GM23248 (cell line): ENCODE results near the gene PLCB1. TPM values are rescaled to one million over a fixed set of nuclear protein-coding genes. Genes with fewer than 3 reads are reported as not detected.
"Not testable (repeated sequence)": the region's sequence is repeated elsewhere in the genome, so short reads cannot be mapped to it uniquely, and the experiment has no call there.

ENCODE experiments used
- DNase-seq: peaks from one replicate; pipeline ENCODE4 v3.0.0-alpha.2; 2015
- H2AFZ ChIP-seq: fragments of 200-600 bp; sonication (generic); 2 replicates; pipeline ENCODE4 v1.6.1; 2016; ENCODE audit warnings: antibody characterized with exemption
- H3F3A ChIP-seq: fragments of 200-600 bp; sonication (generic); 2 replicates; pipeline ENCODE4 v1.6.1; 2016; ENCODE audit warnings: mild to moderate bottlenecking, antibody characterized with exemption, mixed run types; ENCODE audit not compliant: insufficient read depth
- H3K27ac ChIP-seq: fragments of 200-600 bp; sonication (generic); 2 replicates; pipeline ENCODE4 v1.5.1; 2016; ENCODE audit warnings: mild to moderate bottlenecking
- H3K27me3 ChIP-seq: fragments of 200-600 bp; sonication (generic); replicated peaks from 2 replicates; pipeline ENCODE4 v1.6.1; 2016; ENCODE audit warnings: mild to moderate bottlenecking; ENCODE audit not compliant: insufficient read depth
- H3K36me3 ChIP-seq: fragments of 200-600 bp; sonication (generic); 2 replicates; pipeline ENCODE4 v1.6.1; 2016; ENCODE audit warnings: low read depth, mild to moderate bottlenecking
- H3K4me1 ChIP-seq: fragments of 200-600 bp; sonication (generic); 2 replicates; pipeline ENCODE4 v1.6.1; 2016; ENCODE audit warnings: mild to moderate bottlenecking; ENCODE audit not compliant: insufficient read depth
- H3K4me2 ChIP-seq: fragments of 200-600 bp; sonication (generic); one replicate; pipeline ENCODE4 v1.6.1; 2016; ENCODE audit warnings: mild to moderate bottlenecking; ENCODE audit not compliant: unreplicated experiment
- H3K4me3 ChIP-seq: fragments of 200-600 bp; sonication (generic); 2 replicates; pipeline ENCODE4 v1.5.1; 2016; ENCODE audit warnings: mild to moderate bottlenecking
- H3K79me2 ChIP-seq: fragments of 200-600 bp; sonication (generic); 2 replicates; pipeline ENCODE4 v1.6.1; 2016; ENCODE audit warnings: mild to moderate bottlenecking; ENCODE audit not compliant: insufficient read depth
- H3K9ac ChIP-seq: fragments of 200-600 bp; sonication (generic); 2 replicates; pipeline ENCODE4 v1.6.1; 2016; ENCODE audit warnings: mild to moderate bottlenecking
- H3K9me2 ChIP-seq: fragments of 200-600 bp; sonication (generic); 2 replicates; pipeline ENCODE4 v1.6.1; 2016; ENCODE audit warnings: mixed run types, mild to moderate bottlenecking, moderate library complexity; ENCODE audit not compliant: insufficient read depth
- H3K9me3 ChIP-seq: fragments of 200-600 bp; sonication (generic); one replicate; pipeline ENCODE4 v1.6.1; 2017; ENCODE audit warnings: low read depth
- H4K20me1 ChIP-seq: fragments of 200-600 bp; sonication (generic); 2 replicates; pipeline ENCODE4 v1.6.0; 2016; ENCODE audit not compliant: insufficient read depth
- EZH2 ChIP-seq: fragments of 200-600 bp; sonication (generic); IDR thresholded peaks from 2 replicates; pipeline ENCODE4 v1.6.1; 2018; ENCODE audit warnings: antibody characterized with exemption, mild to moderate bottlenecking; ENCODE audit not compliant: insufficient read depth, poor library complexity, severe bottlenecking
- EZH2phosphoT487 ChIP-seq: fragments of 200-600 bp; sonication (generic); IDR thresholded peaks from 2 replicates; pipeline ENCODE4 v1.6.1; 2018; ENCODE audit warnings: antibody characterized with exemption, moderate library complexity, mild to moderate bottlenecking, low read depth; ENCODE audit not compliant: insufficient read depth
- WGBS, 2 experiments: methylation state at CpG; one replicate each; pipeline ENCODE4 v1.1.6; 2015 to 2017; ENCODE audit warnings: low lambda C conversion rate in 2 of 2, low coverage in 1 of 2; ENCODE audit errors: missing lambda C conversion rate in 2 of 2; 5-methylcytosine and 5-hydroxymethylcytosine counted together
- in situ Hi-C: fragments of 300-500 bp; cut with MboI; formaldehyde crosslinking; loops from 2 replicates; pipeline ENCODE4 v1.15.0; 2020
- polyA plus RNA-seq: library from polyadenylated mRNA; unstranded; fragments of >200 nt; fragmentation: Nextera tagmentation; extraction: Ambion mirVana; gene quantifications from 2 replicates; pipeline ENCODE4 v1.2.1, GENCODE V29; 2016
- total RNA-seq: library from RNA; depleted of rRNA; stranded (reverse); fragments of >200 nt; shearing (Covaris generic); gene quantifications from 2 replicates; pipeline ENCODE4 v1.2.3, GENCODE V29; 2014

The PLCB1 gene
- total and polyA plus RNA-seq, 2 experiments from 2014 or later, result 3.7 to 12.8 TPM

GRCh38 chr20:8094850-8095249 lies 37.2 kb upstream of the PLCB1 start:
- Histone ChIP-seq H3K27ac (peak overlapping the region; percentile 72), H3K9ac (peak overlapping the region; percentile 22; the same call in 1 of the 2 replicates), H3K4me2 (peak overlapping the region; percentile 50), H2AFZ (no peak overlapping the region), H3F3A (peaks cover 25% of the 10 kb centered on the region), H3K27me3 (no peaks in the 10 kb centered on the region), H4K20me1 (no peaks in the 10 kb centered on the region), H3K9me3 (no peaks in the 10 kb centered on the region), H3K9me2 (no peaks in the 10 kb centered on the region), H3K4me3 (no peak overlapping the region), H3K79me2 (no peaks in the 10 kb centered on the region), H3K4me1 (peaks cover 22% of the 10 kb centered on the region), H3K36me3 (no peaks in the 10 kb centered on the region)
- TF ChIP-seq EZH2phosphoT487 (no peak), EZH2 (no peak)
- in situ Hi-C loops, result no loop called here
- DNase-seq, result peak; percentile 81
- 0 to 1% methylated on average over 2 of the region's 2 CpGs for WGBS, 2 experiments

DNA sequence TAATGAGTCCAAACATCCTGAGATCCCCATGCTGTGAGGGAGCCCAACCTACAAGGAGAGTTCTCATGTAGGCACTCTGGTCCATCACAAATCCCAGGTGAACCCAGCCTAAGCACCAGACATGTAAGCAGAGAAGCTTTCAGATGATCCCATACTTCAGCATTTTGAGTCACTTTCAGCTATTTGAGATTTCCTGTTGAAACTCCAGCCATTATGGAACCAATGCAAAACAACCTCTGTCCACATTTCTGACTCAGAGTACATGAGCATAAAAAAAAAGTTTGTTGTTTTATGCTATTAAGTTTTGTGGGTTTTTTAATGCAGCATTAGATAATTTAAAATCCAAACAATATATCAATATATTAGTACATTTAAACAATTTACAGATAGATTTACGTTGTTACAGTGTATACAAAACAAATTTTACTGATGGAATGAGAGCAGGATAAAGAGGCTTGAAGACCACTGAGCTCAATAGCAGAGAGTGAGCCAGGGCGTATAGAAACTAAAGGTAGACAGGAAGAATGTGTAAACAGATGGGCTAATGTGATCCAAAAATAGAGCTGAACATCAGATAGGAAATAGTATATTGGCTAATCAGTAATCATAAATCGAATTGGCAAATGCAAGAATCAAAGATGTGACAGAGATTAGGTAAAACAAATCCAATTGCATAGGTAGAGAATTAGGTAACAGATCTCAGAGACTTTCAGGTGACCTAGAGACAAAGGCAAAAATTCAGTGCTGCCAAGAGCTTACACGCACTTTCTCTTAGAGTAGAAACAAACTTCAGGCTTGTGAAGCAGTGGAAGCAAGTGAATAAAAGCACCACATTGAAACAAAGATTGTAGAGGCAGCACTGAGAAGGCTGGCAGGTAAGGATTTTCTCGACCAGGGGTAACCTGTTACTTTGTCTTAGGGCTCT lies 36.2 kb upstream of the PLCB1 start:
- no peaks in the 10 kb centered on the region for H3K36me3 ChIP-seq
- H3K27me3 ChIP-seq, result no peaks in the 10 kb centered on the region
- H3K9me3 ChIP-seq, result no peaks in the 10 kb centered on the region
- H3K4me2 ChIP-seq, result peak overlapping the region; percentile 50
- H3K4me1 ChIP-seq, result peaks cover 22% of the 10 kb centered on the region
- in situ Hi-C loops, result no loop called here
- no peaks in the 10 kb centered on the region for H4K20me1 ChIP-seq
- 0 out of 2 replicates have a peak, but pooled peaks cover 3% of the 10 kb centered on the region for H3K9me2 ChIP-seq
- no peaks in the 10 kb centered on the region for H3K79me2 ChIP-seq
- no peak overlapping the region for H3K9ac ChIP-seq
- H2AFZ ChIP-seq, result no peak overlapping the region
- DNase-seq, result peak; percentile 80
- no peak for TF ChIP-seq EZH2
- TF ChIP-seq EZH2phosphoT487, result no peak
- 64 to 71% methylated on average over 5 of the region's 5 CpGs for WGBS, 2 experiments
- H3K4me3 ChIP-seq, result no peak overlapping the region
- H3K27ac ChIP-seq, result peak overlapping the region; percentile 72
- H3F3A ChIP-seq, result peaks cover 25% of the 10 kb centered on the region

GRCh38 chr20:8097307-8097706 lies 34.8 kb upstream of the PLCB1 start:
- 51 to 53% methylated on average over 2 of the region's 2 CpGs for WGBS, 2 experiments
- in situ Hi-C loops, result no loop called here
- Histone ChIP-seq H3F3A (peaks cover 25% of the 10 kb centered on the region), H3K9me3 (no peaks in the 10 kb centered on the region), H4K20me1 (no peaks in the 10 kb centered on the region), H3K4me3 (no peak overlapping the region), H3K36me3 (no peaks in the 10 kb centered on the region), H3K79me2 (no peaks in the 10 kb centered on the region), H3K9me2 (0 out of 2 replicates have a peak, but pooled peaks cover 3% of the 10 kb centered on the region), H3K9ac (no peak overlapping the region), H3K27me3 (no peaks in the 10 kb centered on the region), H2AFZ (no peak overlapping the region), H3K27ac (no peak overlapping the region), H3K4me1 (peaks cover 22% of the 10 kb centered on the region), H3K4me2 (no peak overlapping the region)
- no peak for TF ChIP-seq EZH2
- no peak for TF ChIP-seq EZH2phosphoT487
- no peak for DNase-seq

- 0 out of 2 replicates have a peak, but pooled peaks cover 3% of the 10 kb centered on the region for H3K9me2 ChIP-seq
- DNase-seq, result no peak
- no peak overlapping the region for H3K9ac ChIP-seq
- H3K27ac ChIP-seq, result no peak overlapping the region
- in situ Hi-C loops, result no loop called here
- 68 to 79% methylated on average over 2 of the region's 2 CpGs for WGBS, 2 experiments
- peaks cover 3% of the 10 kb centered on the region for H3K9me3 ChIP-seq
- no peaks in the 10 kb centered on the region for H3F3A ChIP-seq
- no peaks in the 10 kb centered on the region for H3K36me3 ChIP-seq
- H3K79me2 ChIP-seq, result no peaks in the 10 kb centered on the region
- no peak overlapping the region for H2AFZ ChIP-seq
- TF ChIP-seq EZH2phosphoT487 (no peak), EZH2 (no peak)
- no peaks in the 10 kb centered on the region for H4K20me1 ChIP-seq
- H3K4me1 ChIP-seq, result no peaks in the 10 kb centered on the region
- H3K27me3 ChIP-seq, result no peaks in the 10 kb centered on the region
- H3K4me2 ChIP-seq, result no peak overlapping the region
- H3K4me3 ChIP-seq, result no peak overlapping the region
Measured at GRCh38 chr20:8104252-8104651, 27.8 kb upstream of the PLCB1 start.

DNA sequence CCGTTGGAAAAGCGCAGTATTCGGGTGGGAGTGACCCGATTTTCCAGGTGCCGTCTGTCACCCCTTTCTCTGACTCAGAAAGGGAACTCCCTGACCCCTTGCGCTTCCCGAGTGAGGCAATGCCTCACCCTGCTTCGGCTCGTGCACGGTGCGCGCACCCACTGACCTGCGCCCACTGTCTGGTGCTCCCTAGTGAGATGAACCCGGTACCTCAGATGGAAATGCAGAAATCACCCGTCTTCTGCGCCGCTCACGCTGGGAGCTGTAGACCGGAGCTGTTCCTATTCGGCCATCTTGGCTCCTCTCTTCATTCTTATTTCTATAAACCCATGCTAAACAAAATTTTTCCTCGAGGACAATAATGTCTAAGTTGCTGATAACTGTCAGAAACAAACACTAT lies 17.5 kb upstream of the PLCB1 start:
- H3K9me3 ChIP-seq, H2AFZ ChIP-seq, H3K4me3 ChIP-seq, H3K27me3 ChIP-seq, H3K27ac ChIP-seq, H3K36me3 ChIP-seq, DNase-seq, in situ Hi-C loops, H3K9ac ChIP-seq, H3K4me2 ChIP-seq, H4K20me1 ChIP-seq, H3K9me2 ChIP-seq, H3K79me2 ChIP-seq: not testable (repeated sequence)
- WGBS, 2 experiments, result 87 to 92% methylated on average over 13 to 21 of the region's 21 CpGs
- Histone ChIP-seq H3F3A (peaks cover 15% of the 10 kb centered on the region), H3K4me1 (peaks cover 19% of the 10 kb centered on the region)
